Testis (tissue), 2 donors: ENCODE data around the gene PARP8.

Experiments used
- POLR2A ChIP-seq: fragments of 450-650 bp; IDR thresholded peaks from one replicate; pipeline ENCODE4 v1.6.1; 2017; ENCODE audit warnings: antibody characterized with exemption, mild to moderate bottlenecking, moderate library complexity
- TF ChIP-seq, protein P1 (sequence below), 3 experiments: fragments of 450-650 bp in 2 of 3; fragments of 200-600 bp in 1 of 3; sonication (generic) in 1 of 3; IDR thresholded peaks; one replicate each; pipeline ENCODE4 v1.5.1; 2016 to 2019; ENCODE audit warnings: antibody characterized with exemption in 3 of 3, mild to moderate bottlenecking in 2 of 3, moderate library complexity in 1 of 3

DNA sequence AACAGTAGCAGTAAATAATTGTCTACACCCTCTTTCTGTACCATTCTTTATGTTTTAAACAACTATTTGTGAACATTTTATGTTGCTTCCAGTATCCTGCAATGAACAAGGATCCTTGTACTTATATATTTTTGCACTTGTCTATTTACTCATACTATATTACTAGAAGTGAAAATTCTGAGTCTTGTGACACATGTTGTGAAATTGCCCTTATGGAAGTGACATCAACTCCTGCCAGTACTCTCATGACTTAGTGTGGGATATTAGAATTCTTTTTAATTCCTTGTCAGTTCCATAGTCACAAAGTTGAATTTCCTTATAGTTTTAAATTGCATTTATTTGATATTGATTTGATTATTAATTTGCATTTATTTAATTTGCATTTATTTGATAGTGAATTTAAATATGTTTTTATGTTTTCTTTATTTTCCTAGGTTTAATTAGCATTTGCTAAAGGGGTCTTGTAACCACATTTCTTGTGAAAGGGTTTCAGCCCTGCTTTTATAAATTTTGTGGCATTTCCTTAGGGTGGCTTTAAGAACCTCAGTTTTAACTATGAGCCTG lies 27.7 kb downstream of the PARP8 start:
- TF ChIP-seq, protein P1, sequence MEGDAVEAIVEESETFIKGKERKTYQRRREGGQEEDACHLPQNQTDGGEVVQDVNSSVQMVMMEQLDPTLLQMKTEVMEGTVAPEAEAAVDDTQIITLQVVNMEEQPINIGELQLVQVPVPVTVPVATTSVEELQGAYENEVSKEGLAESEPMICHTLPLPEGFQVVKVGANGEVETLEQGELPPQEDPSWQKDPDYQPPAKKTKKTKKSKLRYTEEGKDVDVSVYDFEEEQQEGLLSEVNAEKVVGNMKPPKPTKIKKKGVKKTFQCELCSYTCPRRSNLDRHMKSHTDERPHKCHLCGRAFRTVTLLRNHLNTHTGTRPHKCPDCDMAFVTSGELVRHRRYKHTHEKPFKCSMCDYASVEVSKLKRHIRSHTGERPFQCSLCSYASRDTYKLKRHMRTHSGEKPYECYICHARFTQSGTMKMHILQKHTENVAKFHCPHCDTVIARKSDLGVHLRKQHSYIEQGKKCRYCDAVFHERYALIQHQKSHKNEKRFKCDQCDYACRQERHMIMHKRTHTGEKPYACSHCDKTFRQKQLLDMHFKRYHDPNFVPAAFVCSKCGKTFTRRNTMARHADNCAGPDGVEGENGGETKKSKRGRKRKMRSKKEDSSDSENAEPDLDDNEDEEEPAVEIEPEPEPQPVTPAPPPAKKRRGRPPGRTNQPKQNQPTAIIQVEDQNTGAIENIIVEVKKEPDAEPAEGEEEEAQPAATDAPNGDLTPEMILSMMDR (IDR thresholded peaks at IDR 0.05): no peak
- TF ChIP-seq POLR2A: no peak
